GM19023 (cell line): Measurements from ENCODE around the gene TIE1.

Source experiments
- ATAC-seq: cut with Tn5 transposase; IDR thresholded peaks from one replicate; pipeline ENCODE4 v1.9.1; 2021; ENCODE audit warnings: mild to moderate bottlenecking, moderate library complexity; ENCODE audit not compliant: unreplicated experiment

TIE1 gene

GRCh38 chr1:43334453-43335205 is 33.8 kb downstream of the TIE1 start:
- ATAC-seq: no peak

- no peak for ATAC-seq
These were observed 36.8 kb downstream of the TIE1 start, which contains the start of gene MPL for GRCh38 chr1:43337588-43337987. Gene MPL, plus strand, starts transcription at chr1:43337818. Its CDS starts 31 bp downstream, at chr1:43337849.

GRCh38 chr1:43338001-43338400 is 37.2 kb downstream of the TIE1 start:
- no peak for ATAC-seq

- ATAC-seq: no peak
These were observed 38.9 kb downstream of the TIE1 start for GRCh38 chr1:43339584-43340232.

- ATAC-seq: no peak
These were observed 39.8 kb downstream of the TIE1 start for GRCh38 chr1:43340559-43340958.

- no peak for ATAC-seq
These were observed 43.6 kb downstream of the TIE1 start for GRCh38 chr1:43344267-43344850.

- ATAC-seq: no peak
These were observed 44.3 kb downstream of the TIE1 start for GRCh38 chr1:43345120-43345519.

GRCh38 chr1:43346636-43347035 is 45.9 kb downstream of the TIE1 start:
- ATAC-seq: no peak

GRCh38 chr1:43348343-43348808 is 47.6 kb downstream of the TIE1 start:
- ATAC-seq: no peak

- ATAC-seq: peak; percentile 71
These were observed 48.2 kb downstream of the TIE1 start for GRCh38 chr1:43348809-43349593.

- no peak for ATAC-seq
These were observed 49.0 kb downstream of the TIE1 start for GRCh38 chr1:43349594-43350306.

GRCh38 chr1:43350976-43351375 is 50.2 kb downstream of the TIE1 start:
- ATAC-seq: no peak

GRCh38 chr1:43351421-43352350 is 50.9 kb downstream of the TIE1 start:
- ATAC-seq: no peak

GRCh38 chr1:43352351-43352705 is 51.5 kb downstream of the TIE1 start:
- ATAC-seq: no peak

GRCh38 chr1:43352881-43353280 is 52.1 kb downstream of the TIE1 start:
- ATAC-seq: no peak

GRCh38 chr1:43354471-43354870 is 53.7 kb downstream of the TIE1 start:
- ATAC-seq: no peak

GRCh38 chr1:43354936-43355335 is 54.2 kb downstream of the TIE1 start:
- no peak for ATAC-seq

GRCh38 chr1:43357251-43357650 is 56.5 kb downstream of the TIE1 start:
- no peak for ATAC-seq

- ATAC-seq: peak; percentile 3
These were observed 57.5 kb downstream of the TIE1 start for GRCh38 chr1:43358121-43358745.
